Fibroblast of skin of right quadriceps (primary cell): ENCODE results near the gene CARMIL1.
A peak's percentile ranks its signal among the peaks of the same experiment; 100 is the strongest.
"Not testable (repeated sequence)": the region's sequence is repeated elsewhere in the genome, so short reads cannot be mapped to it uniquely, and the experiment has no call there.

ENCODE experiments used
- DNase-seq: peaks from one replicate; pipeline ENCODE4 v3.0.0-alpha.2; 2013

CARMIL1 gene

DNA sequence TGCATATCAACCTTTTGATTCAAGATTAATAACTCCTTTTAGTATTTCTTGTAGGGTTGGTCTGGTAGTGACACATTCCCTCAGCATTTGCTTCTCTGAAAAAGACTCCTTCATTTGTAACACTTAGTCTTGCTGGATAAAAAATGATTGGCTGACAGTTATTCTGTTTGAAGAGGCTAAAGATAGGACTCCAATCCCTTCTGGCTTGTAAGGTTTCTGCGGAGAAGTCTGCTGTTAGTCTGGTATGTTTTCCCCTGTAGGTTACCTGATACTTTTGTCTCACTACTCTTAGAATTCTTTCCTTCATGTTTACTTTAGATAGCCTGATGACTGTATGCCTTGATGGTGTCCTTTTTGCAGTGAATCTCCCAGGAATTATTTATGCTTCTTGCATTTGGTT is 96.0 kb downstream of the CARMIL1 start:
- DNase-seq, result no peak

DNA sequence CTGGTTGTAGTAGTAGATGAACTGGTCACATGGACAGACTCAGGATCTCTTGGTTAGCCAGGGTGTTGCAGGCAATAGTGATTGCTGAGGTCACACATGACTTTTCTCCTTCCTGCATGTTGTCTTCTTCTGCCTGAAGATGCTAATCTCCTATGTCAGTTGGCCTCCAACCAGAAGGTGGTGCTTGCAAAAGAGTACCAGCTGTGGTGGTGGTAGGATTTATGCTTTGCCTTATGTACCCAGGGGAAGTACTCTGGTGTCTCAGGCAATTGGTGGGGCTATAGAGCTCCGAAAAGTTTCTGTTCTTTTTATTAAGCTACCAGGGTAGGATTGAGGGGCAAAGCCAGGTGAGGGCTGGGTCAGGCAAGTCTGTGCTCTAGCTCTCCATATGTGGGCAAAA is 98.5 kb downstream of the CARMIL1 start:
- DNase-seq, result no peak

DNA sequence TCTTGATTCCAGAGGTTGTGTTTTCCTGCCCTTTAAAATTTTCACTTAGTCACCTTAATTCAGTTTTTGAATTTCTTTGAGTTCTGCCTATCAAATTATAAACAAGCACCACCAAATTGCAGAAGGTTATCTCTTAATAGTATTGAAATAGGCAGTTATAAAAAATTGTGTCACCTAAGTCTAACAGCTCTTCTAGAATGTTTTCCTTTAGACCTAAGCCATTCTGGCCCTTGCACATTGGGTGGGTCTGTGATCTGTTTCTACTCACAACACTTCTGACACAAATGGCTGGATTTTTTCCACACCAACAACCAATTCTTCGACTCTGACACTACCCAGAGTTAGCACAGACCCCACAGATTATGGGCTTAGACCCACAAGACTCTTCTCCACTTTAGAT is 101.9 kb downstream of the CARMIL1 start:
- DNase-seq, result no peak

DNA sequence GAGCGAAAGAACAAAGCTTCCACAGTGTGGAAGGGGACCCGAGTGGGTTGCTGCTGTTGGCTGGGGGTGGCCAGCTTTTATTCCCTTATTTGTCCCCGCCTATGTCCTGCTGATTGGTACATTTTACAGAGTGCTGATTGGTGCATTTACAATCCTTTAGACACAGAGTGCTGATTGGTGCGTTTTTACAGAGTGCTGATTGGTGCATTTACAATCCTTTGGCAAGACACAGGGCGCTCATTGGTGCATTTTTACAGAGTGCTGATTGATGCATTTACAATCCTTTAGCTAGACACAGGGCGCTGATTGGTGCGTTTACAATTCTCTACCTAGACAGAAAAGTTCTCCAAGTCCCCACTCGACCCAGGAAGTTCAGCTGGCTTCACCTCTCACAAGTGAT is 103.3 kb downstream of the CARMIL1 start:
- not testable (repeated sequence) for DNase-seq

DNA sequence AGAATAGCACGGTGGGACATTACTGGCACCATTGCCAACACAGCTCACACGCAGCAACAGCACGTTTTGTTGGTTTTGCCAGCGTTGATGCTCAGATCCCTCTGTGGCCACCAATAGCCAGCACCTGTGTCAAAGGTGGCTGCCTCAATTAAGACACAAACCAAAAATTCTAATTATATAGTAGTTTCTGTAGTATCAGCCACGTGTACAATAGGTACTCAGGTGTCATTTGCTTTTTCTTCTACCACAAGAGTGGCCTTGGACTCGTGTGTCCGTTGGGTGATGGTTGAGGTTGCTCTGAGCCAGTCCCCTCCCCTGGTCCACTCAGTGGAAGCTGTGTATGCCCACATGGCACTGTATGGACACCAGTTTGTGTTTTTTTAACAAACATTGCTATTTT is 105.1 kb downstream of the CARMIL1 start:
- DNase-seq, result no peak

DNA sequence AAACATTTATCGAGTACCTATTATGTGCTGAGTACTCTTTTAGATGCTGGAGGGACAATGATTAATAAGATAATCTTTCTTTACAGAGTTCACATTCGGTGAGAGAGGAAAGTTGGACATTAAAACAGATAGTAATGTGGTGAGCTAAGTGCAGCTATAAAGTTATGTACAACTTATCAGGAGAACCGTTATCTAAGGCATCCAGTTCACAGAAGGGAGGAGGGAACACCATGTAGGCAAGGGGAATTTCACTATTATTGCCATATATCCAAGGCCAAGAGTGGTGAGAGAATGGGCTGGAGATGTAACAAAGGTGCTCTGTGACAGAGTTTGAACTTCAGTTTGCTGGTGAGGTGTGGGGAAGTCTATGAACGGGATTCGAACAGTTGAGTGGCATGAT is 105.8 kb downstream of the CARMIL1 start:
- no peak for DNase-seq

DNA sequence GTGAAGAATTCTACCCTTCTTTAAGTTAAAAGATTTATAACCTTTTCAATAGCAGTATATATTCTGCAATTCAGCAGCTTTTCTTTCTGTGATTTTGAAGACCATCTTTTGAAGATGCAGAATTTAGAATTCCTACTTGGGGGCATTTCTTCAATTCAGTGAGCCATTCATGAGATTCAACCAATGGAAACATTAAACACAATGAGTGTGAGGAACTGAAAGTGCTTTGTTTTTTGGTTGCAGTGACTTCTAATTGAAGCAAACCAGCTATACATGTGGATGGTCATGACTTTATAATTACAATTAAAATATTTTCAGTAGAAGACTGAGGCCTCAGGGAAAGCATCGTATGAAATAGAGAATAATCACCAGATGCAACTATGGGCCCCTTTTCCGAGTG is 108.3 kb downstream of the CARMIL1 start:
- no peak for DNase-seq

DNA sequence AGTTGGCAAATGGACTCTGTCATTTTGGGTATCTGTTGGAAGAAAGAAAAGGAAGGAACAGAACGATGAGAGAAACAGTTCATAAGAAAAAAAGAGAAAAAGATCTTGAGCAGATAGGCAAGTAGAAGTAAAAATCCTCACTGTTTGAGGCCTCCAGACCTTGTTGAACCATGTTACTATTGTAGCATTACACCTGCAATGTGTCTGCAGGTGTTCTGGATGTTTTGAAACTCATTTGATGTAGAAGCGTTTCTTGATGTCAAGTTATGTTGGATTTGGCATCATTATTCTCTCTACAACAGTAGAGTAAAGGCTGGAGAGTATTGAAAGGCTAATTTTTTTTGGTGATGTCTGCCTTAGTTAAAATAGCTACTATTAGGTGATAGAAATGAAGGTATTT is 108.7 kb downstream of the CARMIL1 start:
- DNase-seq, result no peak

DNA sequence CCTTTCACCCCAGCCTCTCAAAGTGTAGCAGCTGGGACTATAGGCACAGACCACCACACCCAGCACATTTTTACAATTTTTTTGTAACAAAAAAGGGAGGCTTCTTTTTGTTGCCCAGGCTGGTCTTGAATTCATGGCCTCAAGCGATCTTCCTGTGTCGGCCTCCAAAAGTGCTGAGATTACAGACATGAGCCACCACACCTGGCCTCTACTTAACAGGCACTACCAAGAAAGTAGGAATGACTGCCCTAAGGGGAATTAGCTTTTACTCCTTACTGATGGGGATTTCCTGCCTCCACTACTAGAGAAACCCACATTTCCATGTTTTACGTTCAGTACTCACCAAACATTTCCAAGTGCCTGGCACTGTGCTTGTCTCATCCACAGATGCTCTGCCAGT is 109.6 kb downstream of the CARMIL1 start:
- no peak for DNase-seq

DNA sequence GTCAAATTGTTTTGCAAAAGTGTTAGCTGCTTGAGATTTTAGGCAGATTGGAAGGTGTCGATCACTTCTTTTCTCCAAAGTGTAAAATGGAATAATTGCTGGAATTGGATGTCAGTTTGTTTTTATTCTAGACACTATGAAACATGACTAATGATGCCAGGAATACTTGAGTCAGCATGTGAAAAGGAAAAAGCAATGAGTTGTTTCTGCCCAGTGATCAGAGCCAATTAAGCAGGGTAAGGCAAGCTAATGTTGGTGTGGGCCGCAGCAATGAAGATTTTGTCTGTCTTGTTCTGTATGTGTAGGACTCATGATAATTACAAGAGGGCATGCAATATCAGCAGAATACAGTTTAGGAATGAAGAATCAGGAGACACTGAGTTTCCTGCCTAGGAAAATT is 110.3 kb downstream of the CARMIL1 start:
- peak; percentile 32 for DNase-seq

DNA sequence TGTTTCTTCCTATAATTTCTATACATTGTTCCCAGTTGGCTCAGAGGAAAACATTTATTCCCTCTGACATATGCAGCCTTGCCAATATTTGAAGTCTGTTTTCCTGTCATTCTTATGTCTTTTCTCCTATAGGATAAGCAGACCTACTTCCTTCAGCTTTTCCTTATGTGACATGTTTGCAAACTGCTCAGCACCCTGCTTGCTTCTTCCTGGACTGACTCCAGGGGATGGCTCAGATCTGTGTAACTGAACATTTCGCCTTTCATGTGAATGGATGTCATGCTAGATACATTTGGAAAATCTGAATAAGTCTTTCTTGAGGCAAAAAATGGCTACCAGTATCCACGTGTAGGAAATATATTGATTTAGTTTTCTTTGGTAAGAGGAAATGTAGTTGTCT is 113.2 kb downstream of the CARMIL1 start:
- peak; percentile 15 for DNase-seq

DNA sequence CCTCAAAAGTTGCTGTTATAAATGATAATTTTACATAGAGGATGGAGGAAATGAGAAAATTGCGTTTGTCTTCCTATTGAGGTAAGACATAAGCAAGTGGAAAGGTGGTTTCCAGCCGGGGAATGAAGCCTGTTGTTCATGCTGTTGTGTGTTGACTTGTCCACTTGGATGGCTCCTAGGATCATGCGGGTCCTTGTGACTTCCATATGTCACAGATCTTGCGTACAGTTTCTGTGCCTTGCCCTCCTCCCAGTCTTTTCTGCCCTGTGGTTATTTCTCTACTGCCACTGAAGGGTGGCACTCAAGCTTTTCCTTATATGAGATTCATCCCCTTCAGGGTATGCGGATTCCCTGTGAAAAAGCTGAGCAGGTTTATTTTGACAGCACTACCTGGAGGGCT is 116.6 kb downstream of the CARMIL1 start:
- DNase-seq, result no peak

DNA sequence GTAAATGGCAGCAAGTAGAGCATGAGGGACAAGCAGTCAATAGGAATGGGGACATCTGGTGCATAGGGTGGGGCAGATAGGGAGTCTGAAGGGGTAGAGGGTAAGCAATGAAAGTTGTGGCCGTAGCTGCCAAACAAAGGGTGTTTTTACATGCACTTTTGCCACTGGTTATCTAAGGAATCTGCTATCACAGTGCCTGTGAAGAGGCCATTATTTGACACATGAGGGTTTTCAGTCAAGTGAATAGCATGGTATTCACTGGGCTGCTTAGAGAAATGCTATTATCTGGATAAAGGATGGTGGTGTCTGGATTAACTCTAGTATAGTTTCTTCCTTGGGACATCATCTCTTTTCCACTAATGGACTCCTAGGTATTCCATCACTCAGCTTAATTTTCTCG is 118.2 kb downstream of the CARMIL1 start:
- DNase-seq, result no peak

DNA sequence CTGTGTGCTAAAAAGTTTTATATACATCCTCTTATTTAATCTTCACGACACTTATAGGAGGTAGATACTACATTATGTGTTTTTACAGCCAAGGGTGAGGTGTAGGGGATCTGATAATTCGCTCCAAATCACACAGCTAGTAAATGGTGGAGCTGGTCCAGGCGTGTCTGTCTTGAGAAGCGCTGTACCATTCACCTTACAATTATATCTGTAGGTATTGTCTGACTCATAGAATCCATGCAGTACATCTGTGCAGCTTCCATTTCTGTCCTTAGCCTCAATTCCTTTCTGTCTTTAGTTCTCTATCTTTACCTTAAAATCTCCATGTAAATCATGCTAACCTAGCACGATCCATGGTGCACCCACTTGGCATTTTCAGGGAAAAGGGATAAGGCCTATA is 120.7 kb downstream of the CARMIL1 start:
- DNase-seq, result no peak

DNA sequence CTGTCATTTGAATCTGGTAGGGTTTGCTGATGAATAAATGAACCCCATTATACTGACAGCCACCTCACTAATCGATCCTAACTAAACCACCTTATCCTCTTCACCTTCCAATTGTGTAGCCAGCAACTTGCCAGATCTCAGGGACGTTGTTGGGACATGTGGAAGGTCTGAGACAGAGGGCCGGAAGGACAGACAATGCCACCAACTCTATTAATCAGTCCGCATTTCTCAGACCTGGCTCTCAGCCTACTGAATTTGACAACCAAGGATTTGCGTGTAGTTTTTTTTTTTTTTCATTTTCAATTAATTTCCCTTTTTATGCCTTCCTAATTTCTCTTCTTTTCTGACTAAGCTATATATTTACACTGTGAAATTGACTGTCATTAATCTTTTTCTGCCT is 122.5 kb downstream of the CARMIL1 start:
- DNase-seq, result no peak

DNA sequence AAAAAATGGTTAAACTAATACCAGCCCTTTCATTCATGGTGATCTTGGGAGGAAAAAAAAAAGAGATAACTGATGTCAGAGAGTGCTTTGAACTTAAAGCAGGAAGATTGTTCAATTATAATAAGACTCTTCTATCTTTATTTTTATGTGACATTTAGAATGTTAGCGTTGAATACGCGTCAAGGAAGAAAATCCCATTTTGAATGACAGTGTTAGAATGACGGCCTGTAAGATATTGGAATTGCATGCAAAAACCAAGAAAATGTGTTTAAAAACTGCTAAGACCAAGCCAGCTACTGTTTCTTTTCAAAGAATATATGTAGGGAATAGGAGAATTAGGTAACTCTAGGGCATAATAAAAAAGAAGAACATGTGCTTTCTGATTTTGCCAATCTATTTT is 123.0 kb downstream of the CARMIL1 start:
- DNase-seq, result no peak

DNA sequence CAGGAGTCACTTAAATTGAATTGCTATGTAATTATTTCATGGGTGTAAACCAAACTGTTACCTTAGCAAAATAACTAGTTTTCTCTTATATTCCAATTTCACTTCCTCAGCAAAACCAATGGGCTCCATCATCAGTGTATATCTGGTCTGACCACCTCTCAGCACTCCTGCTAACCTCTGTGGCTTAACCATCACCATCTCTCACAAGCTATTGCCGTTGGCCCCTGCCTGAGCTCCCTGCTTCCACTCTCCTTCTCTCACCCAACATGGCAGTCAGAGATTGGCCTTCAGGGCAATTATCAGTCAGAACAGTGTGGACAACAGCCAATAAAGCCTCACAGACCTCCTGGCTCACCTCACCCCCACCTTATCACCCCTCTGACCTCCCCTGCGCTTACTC is 124.0 kb downstream of the CARMIL1 start:
- DNase-seq, result no peak

DNA sequence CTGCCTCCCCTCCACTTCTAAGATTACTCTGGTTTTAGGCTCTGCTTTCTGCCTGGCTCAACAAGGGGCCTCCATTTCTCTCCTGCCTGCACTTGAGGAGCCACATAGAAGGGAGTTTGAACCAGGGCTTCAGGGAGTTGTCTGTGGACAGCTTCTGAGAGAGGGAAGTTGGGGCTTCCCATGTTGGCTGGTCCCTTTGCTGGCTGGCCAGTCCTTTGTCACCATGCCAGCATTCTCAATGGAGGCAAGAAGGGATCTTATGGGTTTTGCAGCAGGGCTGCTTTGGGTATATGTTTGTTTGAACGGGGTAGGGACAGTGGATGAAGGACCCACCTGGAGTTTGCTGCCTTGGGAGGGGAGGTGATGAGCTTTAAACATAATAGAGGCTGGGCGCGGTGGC is 124.9 kb downstream of the CARMIL1 start:
- DNase-seq, result no peak

DNA sequence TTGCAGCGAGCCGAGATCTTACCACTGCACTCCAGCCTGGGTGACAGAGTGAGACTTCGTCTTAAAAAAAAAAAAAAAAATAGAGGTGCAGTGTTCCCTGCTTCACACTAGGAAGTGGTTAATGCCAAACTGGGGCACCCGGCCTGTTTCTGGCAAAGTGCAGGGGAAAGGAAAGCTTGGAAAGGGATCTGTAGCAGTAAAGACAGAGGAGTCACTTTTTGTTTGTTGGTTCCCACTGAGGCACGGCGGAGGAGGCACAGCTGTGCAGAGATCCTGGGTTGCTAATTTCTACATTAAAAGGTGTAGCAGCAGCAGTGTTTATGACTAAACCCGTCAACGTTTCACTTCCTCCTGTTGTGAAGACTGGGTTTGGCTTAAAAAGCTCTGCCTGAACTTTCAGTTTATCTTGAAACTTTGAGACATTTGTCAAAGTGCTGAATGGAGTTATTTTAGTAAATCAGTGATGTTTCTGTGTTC is 125.6 kb downstream of the CARMIL1 start:
- DNase-seq, result no peak

DNA sequence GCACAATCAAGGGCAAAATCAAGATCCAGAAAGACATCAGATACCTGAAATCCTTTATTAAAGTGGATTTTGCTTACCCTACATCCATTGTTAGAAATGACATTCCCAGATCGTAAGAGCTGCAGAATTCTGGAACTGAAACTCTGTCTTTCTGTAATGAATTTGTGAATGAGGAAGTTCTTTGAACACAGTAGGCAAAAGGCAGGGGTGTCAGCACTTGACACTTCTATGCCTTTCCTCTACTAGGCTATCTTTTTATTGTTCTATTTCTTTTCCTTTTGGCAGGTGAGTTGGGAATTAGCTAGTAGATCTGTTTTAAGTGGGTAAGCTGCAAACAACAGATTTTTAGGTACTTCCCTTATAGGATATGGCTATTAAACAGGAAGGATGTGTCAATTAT is 126.3 kb downstream of the CARMIL1 start:
- DNase-seq, result no peak

DNA sequence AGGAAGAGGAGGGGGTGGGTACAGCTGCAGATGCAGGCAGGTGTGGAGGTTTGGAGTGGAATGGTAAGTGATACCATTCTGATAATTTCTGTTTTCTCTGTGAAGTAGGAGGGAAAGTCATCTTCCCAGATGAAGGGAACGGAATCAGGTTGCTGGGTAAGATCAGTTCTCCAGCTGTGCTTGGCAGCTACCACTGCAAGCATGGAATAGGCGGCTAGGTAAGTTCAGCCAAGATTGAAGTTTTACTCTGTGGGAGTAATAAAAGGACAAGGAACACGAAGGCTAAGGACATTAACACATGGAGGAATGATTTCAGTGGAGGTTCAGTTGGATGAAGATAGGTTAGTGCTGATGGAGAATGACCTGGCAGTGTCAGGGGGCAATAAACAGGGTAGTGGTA is 128.3 kb downstream of the CARMIL1 start:
- DNase-seq, result no peak

DNA sequence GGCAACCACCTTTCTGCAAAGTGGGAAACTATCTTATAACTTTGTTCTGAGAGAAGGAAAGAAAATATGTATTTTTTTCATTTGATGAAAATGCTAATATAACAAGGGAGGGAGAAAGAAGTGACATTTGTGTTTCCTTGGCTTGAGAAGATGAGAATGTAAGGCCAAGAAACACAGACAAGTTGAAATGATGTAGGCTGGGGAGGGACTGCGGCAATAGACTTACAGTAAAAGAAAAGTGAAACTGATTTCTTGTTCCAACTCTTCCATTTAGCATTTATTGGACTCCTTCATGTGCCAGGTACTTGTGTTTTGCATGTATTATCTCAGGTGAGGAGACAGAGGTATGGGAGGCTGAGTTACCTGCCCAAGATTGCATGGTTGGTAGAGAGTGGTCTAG is 130.9 kb downstream of the CARMIL1 start:
- DNase-seq, result no peak

DNA sequence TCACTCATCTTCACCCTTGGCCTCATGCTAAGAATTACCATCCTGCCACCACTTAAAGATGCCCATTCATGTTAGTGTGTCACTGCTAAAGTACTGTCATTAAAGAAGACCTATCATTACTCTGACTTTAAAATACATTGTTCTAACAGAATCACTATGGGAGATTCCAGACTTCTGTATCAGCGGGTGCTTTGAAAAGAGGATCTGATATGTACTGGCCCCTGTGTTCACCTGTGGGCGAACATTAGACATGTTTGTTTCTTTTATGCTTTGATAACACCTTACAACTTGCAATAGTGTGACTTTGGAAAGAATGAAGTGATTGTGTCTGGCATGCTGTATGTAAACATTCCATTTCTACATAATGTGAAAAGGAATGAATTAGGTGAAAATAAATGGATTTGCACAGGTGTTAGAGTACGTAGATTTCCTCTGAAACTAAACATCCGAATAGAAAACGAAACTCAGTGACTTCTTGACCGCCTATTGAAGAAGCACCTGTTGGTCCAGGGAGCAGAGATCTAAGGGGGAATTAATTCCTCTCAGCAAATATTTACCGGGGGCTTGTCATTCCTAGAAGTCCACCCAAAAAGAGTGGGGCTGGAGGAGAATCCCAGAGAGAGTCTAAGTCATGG is 132.3 kb downstream of the CARMIL1 start:
- no peak for DNase-seq

DNA sequence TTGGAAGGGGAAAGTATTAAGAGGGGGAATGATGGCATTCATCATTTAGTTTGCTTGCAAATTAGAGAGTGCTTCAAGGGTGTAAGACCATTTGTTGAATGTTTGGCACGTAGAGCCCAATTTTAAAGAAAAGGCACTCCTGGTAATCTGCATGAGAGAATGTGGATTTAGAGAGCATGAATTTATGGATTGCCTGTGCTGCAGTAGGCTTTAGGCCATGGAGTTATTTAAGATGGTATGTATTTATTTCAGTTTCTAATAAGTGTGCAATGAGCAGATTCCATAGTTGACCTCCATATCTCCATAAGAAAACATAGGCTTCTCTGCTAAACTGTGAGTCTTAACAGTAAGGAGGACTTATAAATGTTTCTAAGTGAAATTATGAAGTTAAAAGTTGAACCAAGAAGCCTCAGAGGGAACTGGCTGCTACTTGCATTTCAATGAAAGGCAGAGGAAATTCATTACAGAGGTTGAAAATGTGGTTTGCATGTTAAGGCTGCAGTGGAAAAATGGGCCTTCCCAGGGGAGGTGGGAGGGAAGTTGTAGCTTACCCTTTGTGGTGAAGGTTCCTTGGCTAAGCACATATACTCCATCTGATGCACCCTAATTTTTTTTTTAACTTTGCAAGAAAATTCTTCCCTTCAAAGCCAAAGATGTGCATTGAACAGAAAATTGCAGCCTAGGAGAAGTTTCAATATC is 134.2 kb downstream of the CARMIL1 start:
- peak; percentile 56 for DNase-seq

DNA sequence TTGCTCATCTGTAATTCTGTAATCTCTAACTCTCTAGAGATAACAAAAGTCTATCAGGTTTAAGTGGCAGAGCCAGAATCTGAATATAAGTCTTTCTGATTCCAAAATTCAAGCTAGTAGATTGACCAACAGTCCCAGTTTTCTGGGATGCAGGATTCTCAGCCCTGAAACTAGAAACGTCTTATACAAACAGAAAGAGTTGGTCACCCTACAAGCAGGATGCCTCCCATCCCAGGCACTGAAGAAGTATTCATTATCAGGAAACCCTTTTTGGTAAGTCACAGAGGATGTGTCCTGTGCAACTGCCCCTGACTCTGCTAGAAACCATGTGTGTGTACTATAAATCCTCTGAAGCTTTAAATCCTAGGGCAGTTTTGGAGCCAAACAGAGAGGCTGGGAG is 135.0 kb downstream of the CARMIL1 start:
- DNase-seq, result no peak
